Hippocampal formation (tissue), 2 donors: ENCODE results near the gene VSTM2B.
"Not testable (repeated sequence)": the region's sequence is repeated elsewhere in the genome, so short reads cannot be mapped to it uniquely, and the experiment has no call there.

Experiments
- DNase-seq, 2 donors: peaks; one replicate each; lab custom pipeline; 2025; lab: John Stamatoyannopoulos, UW

The VSTM2B gene

GRCh38 chr19:29525901-29526729 is at the start of gene VSTM2B:
VSTM2B (plus strand) TSS chr19:29525994; CDS start chr19:29526584, 590 bp downstream.
- DNase-seq = no peak

GRCh38 chr19:29476528-29476927 is 49.3 kb upstream of the VSTM2B start:
- DNase-seq = no peak

GRCh38 chr19:29477831-29478577 is 47.8 kb upstream of the VSTM2B start:
- DNase-seq = no peak

- peak; percentile 28 to 35 for DNase-seq
Observed at GRCh38 chr19:29478578-29479565, 46.9 kb upstream of the VSTM2B start.

- DNase-seq = no peak
Observed at GRCh38 chr19:29479941-29480340, 45.9 kb upstream of the VSTM2B start.

GRCh38 chr19:29480507-29480906 is 45.3 kb upstream of the VSTM2B start:
- DNase-seq = no peak

GRCh38 chr19:29482855-29483640 is 42.7 kb upstream of the VSTM2B start:
- no peak for DNase-seq

GRCh38 chr19:29483641-29483920 is 42.2 kb upstream of the VSTM2B start:
- DNase-seq = no peak

GRCh38 chr19:29483944-29484581 is 41.7 kb upstream of the VSTM2B start:
- no peak for DNase-seq

GRCh38 chr19:29484876-29485275 is 40.9 kb upstream of the VSTM2B start:
- no peak for DNase-seq

GRCh38 chr19:29485293-29485692 is 40.5 kb upstream of the VSTM2B start:
- DNase-seq = no peak

- DNase-seq = not testable (repeated sequence)
Observed at GRCh38 chr19:29486961-29487360, 38.8 kb upstream of the VSTM2B start.

- DNase-seq = no peak
Observed at GRCh38 chr19:29487432-29487831, 38.4 kb upstream of the VSTM2B start.

- DNase-seq = no peak
Observed at GRCh38 chr19:29488316-29488715, 37.5 kb upstream of the VSTM2B start.

GRCh38 chr19:29489172-29489951 is 36.4 kb upstream of the VSTM2B start:
- no peak for DNase-seq

GRCh38 chr19:29491491-29491890 is 34.3 kb upstream of the VSTM2B start:
- DNase-seq = no peak

- peak in 1 of 2 donors; percentile 16 for DNase-seq
Observed at GRCh38 chr19:29491995-29492577, 33.7 kb upstream of the VSTM2B start.

GRCh38 chr19:29492769-29493168 is 33.0 kb upstream of the VSTM2B start:
- peak; percentile 14 to 44 for DNase-seq

GRCh38 chr19:29495091-29495490 is 30.7 kb upstream of the VSTM2B start:
- no peak for DNase-seq
